WTC11 (cell line): Measurements from ENCODE around the gene FOLR1. TPM values are rescaled to one million over a fixed set of nuclear protein-coding genes. Genes with fewer than 3 reads are reported as not detected.

Experiments
- ATAC-seq: fragments of 200-7000 bp; cut with Tn5 transposase; 2 replicates; pipeline ENCODE4 v1.10.0; 2021; ENCODE audit warnings: mild to moderate bottlenecking, moderate library complexity
- CTCF ChIA-PET: fragments of 300-600 bp; sonication (Branson Sonifier 250); formaldehyde crosslinking; loops from one replicate; lab custom pipeline; 2021; ENCODE audit warnings: antibody characterized with exemption; lab: Charles Lee
- POLR2A ChIA-PET: fragments of 350-600 bp; sonication (Branson Sonifier 250); formaldehyde crosslinking; loops from one replicate; lab custom pipeline; 2021; ENCODE audit warnings: antibody characterized with exemption; lab: Charles Lee
- DNase-seq: peaks from one replicate; pipeline ENCODE4 v3.0.0; 2021; ENCODE audit warnings: low spot score
- H3K27ac Mint-ChIP-seq: 2 replicates; pipeline ENCODE4 v1.8.0; 2021; ENCODE audit warnings: mixed read lengths
- H3K27me3 Mint-ChIP-seq: 2 replicates; pipeline ENCODE4 v1.8.0; 2021; ENCODE audit warnings: low read depth, mild to moderate bottlenecking, moderate library complexity, mixed read lengths
- H3K36me3 Mint-ChIP-seq: 2 replicates; pipeline ENCODE4 v1.8.0; 2021; ENCODE audit warnings: mixed read lengths
- H3K4me1 Mint-ChIP-seq: 2 replicates; pipeline ENCODE4 v1.8.0; 2022; ENCODE audit warnings: mixed read lengths
- H3K4me3 Mint-ChIP-seq: 2 replicates; pipeline ENCODE4 v1.8.0; 2021; ENCODE audit warnings: mild to moderate bottlenecking, moderate library complexity, mixed read lengths
- H3K9me3 Mint-ChIP-seq: 2 replicates; pipeline ENCODE4 v1.8.0; 2021; ENCODE audit warnings: mixed read lengths
- CREB1 ChIP-seq: sonication (generic); formaldehyde crosslinking; IDR thresholded peaks from 2 replicates; pipeline ENCODE4 v1.8.0; 2023; ENCODE audit warnings: mild to moderate bottlenecking, missing genetic modification reagents
- ELF4 ChIP-seq: sonication (generic); formaldehyde crosslinking; IDR thresholded peaks from 2 replicates; pipeline ENCODE4 v1.8.1; 2022; ENCODE audit warnings: low read depth, mild to moderate bottlenecking, moderate library complexity, missing genetic modification reagents
- EMX1 ChIP-seq: fragments of 250-450 bp; sonication (Bioruptor Pico); IDR thresholded peaks from 2 replicates; pipeline ENCODE4 v1.8.0; 2021; ENCODE audit warnings: mild to moderate bottlenecking
- ESRRA ChIP-seq: sonication (generic); formaldehyde crosslinking; IDR thresholded peaks from 2 replicates; pipeline ENCODE4 v1.8.1; 2022; ENCODE audit warnings: mild to moderate bottlenecking, missing genetic modification reagents, borderline replicate concordance
- ETV6 ChIP-seq: sonication (generic); formaldehyde crosslinking; IDR thresholded peaks from 2 replicates; pipeline ENCODE4 v1.8.1; 2022; ENCODE audit warnings: mild to moderate bottlenecking, missing genetic modification reagents
- IRF2 ChIP-seq: sonication (generic); formaldehyde crosslinking; IDR thresholded peaks from 2 replicates; pipeline ENCODE4 v1.8.0; 2022; ENCODE audit warnings: low read depth, missing genetic modification reagents, borderline replicate concordance
- NR3C1 ChIP-seq: sonication (generic); formaldehyde crosslinking; conservative IDR thresholded peaks from 2 replicates; pipeline ENCODE4 v1.8.1; 2023; ENCODE audit warnings: low read depth, mild to moderate bottlenecking, missing genetic modification reagents
- OVOL2 ChIP-seq: fragments of 250-450 bp; sonication (Bioruptor Pico); IDR thresholded peaks from 2 replicates; pipeline ENCODE4 v1.9.0; 2021; ENCODE audit warnings: mild to moderate bottlenecking, borderline replicate concordance
- PREB ChIP-seq: sonication (generic); formaldehyde crosslinking; IDR thresholded peaks from 2 replicates; pipeline ENCODE4 v1.8.1; 2022; ENCODE audit warnings: mild to moderate bottlenecking, missing genetic modification reagents, moderate library complexity, borderline replicate concordance
- RORB ChIP-seq: fragments of 250-450 bp; sonication (Bioruptor Pico); IDR thresholded peaks from 2 replicates; pipeline ENCODE4 v1.9.0; 2021; ENCODE audit warnings: mild to moderate bottlenecking
- SOX15 ChIP-seq: fragments of 250-450 bp; sonication (Bioruptor Pico); IDR thresholded peaks from 2 replicates; pipeline ENCODE4 v1.9.0; 2021; ENCODE audit warnings: mild to moderate bottlenecking
- STAT6 ChIP-seq: sonication (generic); formaldehyde crosslinking; conservative IDR thresholded peaks from 2 replicates; pipeline ENCODE4 v1.8.1; 2023; ENCODE audit warnings: mild to moderate bottlenecking, low read depth, missing genetic modification reagents, moderate library complexity
- TEAD1 ChIP-seq: sonication (generic); formaldehyde crosslinking; IDR thresholded peaks from 2 replicates; pipeline ENCODE4 v1.8.0; 2022; ENCODE audit warnings: mild to moderate bottlenecking, missing genetic modification reagents
- ZMAT4 ChIP-seq: fragments of 250-450 bp; sonication (Bioruptor Pico); IDR thresholded peaks from 2 replicates; pipeline ENCODE4 v1.9.0; 2021; ENCODE audit warnings: mild to moderate bottlenecking
- ZNF121 ChIP-seq: sonication (generic); formaldehyde crosslinking; IDR thresholded peaks from 2 replicates; pipeline ENCODE4 v1.8.0; 2023; ENCODE audit warnings: missing genetic modification reagents
- ZNF138 ChIP-seq: sonication (generic); formaldehyde crosslinking; conservative IDR thresholded peaks from 2 replicates; pipeline ENCODE4 v1.8.1; 2022; ENCODE audit warnings: mild to moderate bottlenecking, moderate library complexity, missing genetic modification reagents
- ZNF219 ChIP-seq: sonication (generic); formaldehyde crosslinking; IDR thresholded peaks from 2 replicates; pipeline ENCODE4 v1.8.0; 2023; ENCODE audit warnings: missing genetic modification reagents, mild to moderate bottlenecking, borderline replicate concordance
- ZNF232 ChIP-seq: sonication (generic); formaldehyde crosslinking; IDR thresholded peaks from 2 replicates; pipeline ENCODE4 v1.8.0; 2022; ENCODE audit warnings: mild to moderate bottlenecking, missing genetic modification reagents
- ZNF263 ChIP-seq: sonication (generic); formaldehyde crosslinking; IDR thresholded peaks from 2 replicates; pipeline ENCODE4 v1.8.1; 2022; ENCODE audit warnings: low read depth, mild to moderate bottlenecking, moderate library complexity, missing genetic modification reagents
- total RNA-seq: library from RNA; stranded (reverse); gene quantifications from 3 replicates; pipeline ENCODE4 v1.2.3, GENCODE V29; 2021
- TF ChIP-seq, protein P1 (sequence below): sonication (generic); formaldehyde crosslinking; IDR thresholded peaks from 2 replicates; pipeline ENCODE4 v1.8.0; 2022; ENCODE audit warnings: missing genetic modification reagents
- TF ChIP-seq, protein P2 (sequence below): sonication (generic); formaldehyde crosslinking; IDR thresholded peaks from 2 replicates; pipeline ENCODE4 v1.8.1; 2023; ENCODE audit warnings: mild to moderate bottlenecking, missing genetic modification reagents
- TF ChIP-seq, protein P3 (sequence below): sonication (generic); formaldehyde crosslinking; conservative IDR thresholded peaks from 2 replicates; pipeline ENCODE4 v1.8.1; 2022; ENCODE audit warnings: mild to moderate bottlenecking, missing genetic modification reagents

FOLR1 gene
- total RNA-seq, 1 experiment from 2014 or later: 0.35 TPM

- no peak for ATAC-seq
- POLR2A ChIA-PET: no interaction called here
- CTCF ChIA-PET: interaction anchor here (1.1 kb wide), 2 partner anchors 20 to 213 kb away, joined by 3 read pairs; no protein-coding TSS in a partner anchor
- Mint-ChIP-seq H3K9me3 (no peaks in the 10 kb centered on the region), H3K4me3 (no peak overlapping the region), H3K27me3 (peaks cover 37% of the 10 kb centered on the region), H3K27ac (no peak overlapping the region), H3K4me1 (peaks cover 16% of the 10 kb centered on the region), H3K36me3 (no peaks in the 10 kb centered on the region)
- no peak for TF ChIP-seq ZNF263
- no peak for TF ChIP-seq OVOL2 (CRISPR knock-in tag)
- no peak for TF ChIP-seq ZMAT4
- no peak for TF ChIP-seq ZNF232 (CRISPR knock-in tag)
- TF ChIP-seq EMX1 (CRISPR knock-in tag): no peak
- no peak for DNase-seq
Measured at GRCh38 chr11:72217841-72218240, 25.9 kb downstream of the FOLR1 start.

DNA sequence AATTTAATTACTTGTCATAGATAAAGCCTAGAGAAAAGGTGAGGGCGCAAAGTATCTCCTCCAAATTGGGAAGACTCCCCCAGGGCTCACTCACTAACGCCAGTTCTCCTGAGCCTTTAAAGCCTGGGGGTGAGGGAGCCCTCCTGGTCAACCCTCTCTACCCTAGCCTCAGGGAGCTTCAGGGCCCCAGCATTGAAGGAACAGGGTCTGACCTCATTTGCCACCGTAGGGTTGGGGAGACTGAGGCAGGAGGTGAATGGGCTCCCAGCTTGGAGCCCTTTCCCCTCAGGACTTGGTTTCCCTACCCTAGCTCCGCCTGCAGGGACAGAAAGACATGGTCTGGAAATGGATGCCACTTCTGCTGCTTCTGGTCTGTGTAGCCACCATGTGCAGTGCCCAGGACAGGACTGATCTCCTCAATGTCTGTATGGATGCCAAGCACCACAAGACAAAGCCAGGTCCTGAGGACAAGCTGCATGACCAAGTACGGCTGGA is 26.4 kb downstream of the FOLR1 start:
- peaks cover 18% of the 10 kb centered on the region for H3K4me1 Mint-ChIP-seq
- TF ChIP-seq ZNF121 (CRISPR knock-in tag) (no peak), PREB (no peak)
- TF ChIP-seq, all 79 proteins: peak for 0
- CTCF ChIA-PET: interaction anchor here (1.1 kb wide), 2 partner anchors 20 to 213 kb away, joined by 3 read pairs; no protein-coding TSS in a partner anchor
- H3K36me3 Mint-ChIP-seq: no peaks in the 10 kb centered on the region
- no peak overlapping the region for H3K27ac Mint-ChIP-seq
- H3K27me3 Mint-ChIP-seq: peaks cover 33% of the 10 kb centered on the region
- no peaks in the 10 kb centered on the region for H3K9me3 Mint-ChIP-seq
- POLR2A ChIA-PET: no interaction called here
- DNase-seq: no peak
- ATAC-seq: no peak
- H3K4me3 Mint-ChIP-seq: no peak overlapping the region

DNA sequence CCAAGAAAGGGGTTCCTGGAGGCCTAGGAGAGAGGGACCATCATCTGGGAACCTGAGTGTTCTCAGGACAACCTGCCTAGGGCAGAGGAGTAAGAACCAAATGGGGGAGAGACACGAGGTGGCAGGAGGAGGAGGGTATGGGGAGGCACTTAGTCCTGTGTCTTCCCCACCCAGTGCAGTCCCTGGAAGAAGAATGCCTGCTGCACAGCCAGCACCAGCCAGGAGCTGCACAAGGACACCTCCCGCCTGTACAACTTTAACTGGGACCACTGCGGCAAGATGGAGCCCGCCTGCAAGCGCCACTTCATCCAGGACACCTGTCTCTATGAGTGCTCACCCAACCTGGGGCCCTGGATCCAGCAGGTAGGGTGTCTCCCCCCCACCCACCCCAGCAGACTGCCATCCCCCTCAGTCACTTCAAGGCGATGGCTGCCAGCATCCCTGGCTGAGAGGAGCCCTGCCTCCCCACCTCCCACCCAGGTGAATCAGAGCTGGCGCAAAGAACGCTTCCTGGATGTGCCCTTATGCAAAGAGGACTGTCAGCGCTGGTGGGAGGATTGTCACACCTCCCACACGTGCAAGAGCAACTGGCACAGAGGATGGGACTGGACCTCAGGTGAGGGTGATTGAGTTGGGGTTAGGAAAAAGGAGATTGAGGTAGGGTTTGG is 28.9 kb downstream of the FOLR1 start:
- DNase-seq: no peak
- POLR2A ChIA-PET: no interaction called here
- ATAC-seq: no peak
- peaks cover 24% of the 10 kb centered on the region for H3K4me1 Mint-ChIP-seq
- H3K4me3 Mint-ChIP-seq: no peak overlapping the region
- H3K27me3 Mint-ChIP-seq: peaks cover 23% of the 10 kb centered on the region; the same call in 1 of the 2 replicates
- H3K9me3 Mint-ChIP-seq: no peaks in the 10 kb centered on the region
- TF ChIP-seq ESRRA (CRISPR knock-in tag) (no peak), TEAD1 (CRISPR knock-in tag) (no peak), ELF4 (CRISPR knock-in tag) (no peak), EMX1 (CRISPR knock-in tag) (no peak), ZNF219 (no peak), ZNF138 (CRISPR knock-in tag) (no peak), STAT6 (CRISPR knock-in tag) (no peak), CREB1 (CRISPR knock-in tag) (no peak), IRF2 (CRISPR knock-in tag) (no peak), SOX15 (no peak), ZMAT4 (no peak), ETV6 (CRISPR knock-in tag) (no peak), RORB (CRISPR knock-in tag) (no peak), NR3C1 (CRISPR knock-in tag) (no peak)
- TF ChIP-seq, protein P1, sequence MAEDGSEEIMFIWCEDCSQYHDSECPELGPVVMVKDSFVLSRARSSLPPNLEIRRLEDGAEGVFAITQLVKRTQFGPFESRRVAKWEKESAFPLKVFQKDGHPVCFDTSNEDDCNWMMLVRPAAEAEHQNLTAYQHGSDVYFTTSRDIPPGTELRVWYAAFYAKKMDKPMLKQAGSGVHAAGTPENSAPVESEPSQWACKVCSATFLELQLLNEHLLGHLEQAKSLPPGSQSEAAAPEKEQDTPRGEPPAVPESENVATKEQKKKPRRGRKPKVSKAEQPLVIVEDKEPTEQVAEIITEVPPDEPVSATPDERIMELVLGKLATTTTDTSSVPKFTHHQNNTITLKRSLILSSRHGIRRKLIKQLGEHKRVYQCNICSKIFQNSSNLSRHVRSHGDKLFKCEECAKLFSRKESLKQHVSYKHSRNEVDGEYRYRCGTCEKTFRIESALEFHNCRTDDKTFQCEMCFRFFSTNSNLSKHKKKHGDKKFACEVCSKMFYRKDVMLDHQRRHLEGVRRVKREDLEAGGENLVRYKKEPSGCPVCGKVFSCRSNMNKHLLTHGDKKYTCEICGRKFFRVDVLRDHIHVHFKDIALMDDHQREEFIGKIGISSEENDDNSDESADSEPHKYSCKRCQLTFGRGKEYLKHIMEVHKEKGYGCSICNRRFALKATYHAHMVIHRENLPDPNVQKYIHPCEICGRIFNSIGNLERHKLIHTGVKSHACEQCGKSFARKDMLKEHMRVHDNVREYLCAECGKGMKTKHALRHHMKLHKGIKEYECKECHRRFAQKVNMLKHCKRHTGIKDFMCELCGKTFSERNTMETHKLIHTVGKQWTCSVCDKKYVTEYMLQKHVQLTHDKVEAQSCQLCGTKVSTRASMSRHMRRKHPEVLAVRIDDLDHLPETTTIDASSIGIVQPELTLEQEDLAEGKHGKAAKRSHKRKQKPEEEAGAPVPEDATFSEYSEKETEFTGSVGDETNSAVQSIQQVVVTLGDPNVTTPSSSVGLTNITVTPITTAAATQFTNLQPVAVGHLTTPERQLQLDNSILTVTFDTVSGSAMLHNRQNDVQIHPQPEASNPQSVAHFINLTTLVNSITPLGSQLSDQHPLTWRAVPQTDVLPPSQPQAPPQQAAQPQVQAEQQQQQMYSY: no peak
- TF ChIP-seq, protein P2, sequence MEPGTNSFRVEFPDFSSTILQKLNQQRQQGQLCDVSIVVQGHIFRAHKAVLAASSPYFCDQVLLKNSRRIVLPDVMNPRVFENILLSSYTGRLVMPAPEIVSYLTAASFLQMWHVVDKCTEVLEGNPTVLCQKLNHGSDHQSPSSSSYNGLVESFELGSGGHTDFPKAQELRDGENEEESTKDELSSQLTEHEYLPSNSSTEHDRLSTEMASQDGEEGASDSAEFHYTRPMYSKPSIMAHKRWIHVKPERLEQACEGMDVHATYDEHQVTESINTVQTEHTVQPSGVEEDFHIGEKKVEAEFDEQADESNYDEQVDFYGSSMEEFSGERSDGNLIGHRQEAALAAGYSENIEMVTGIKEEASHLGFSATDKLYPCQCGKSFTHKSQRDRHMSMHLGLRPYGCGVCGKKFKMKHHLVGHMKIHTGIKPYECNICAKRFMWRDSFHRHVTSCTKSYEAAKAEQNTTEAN (CRISPR knock-in tag): no peak
- TF ChIP-seq, protein P3, sequence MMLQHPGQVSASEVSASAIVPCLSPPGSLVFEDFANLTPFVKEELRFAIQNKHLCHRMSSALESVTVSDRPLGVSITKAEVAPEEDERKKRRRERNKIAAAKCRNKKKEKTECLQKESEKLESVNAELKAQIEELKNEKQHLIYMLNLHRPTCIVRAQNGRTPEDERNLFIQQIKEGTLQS: no peak
- TF ChIP-seq, all 79 proteins: peak for 0
- Mint-ChIP-seq H3K27ac (no peak overlapping the region), H3K36me3 (no peaks in the 10 kb centered on the region)
- CTCF ChIA-PET: interaction anchor here (1.0 to 8.6 kb wide), 2 partner anchors 17 to 420 kb away, joined by 3 to 123 read pairs; no protein-coding TSS in a partner anchor
